LoVo (cell line): ENCODE results near the gene ABCB1.

Source experiments
- DNase-seq: peaks from one replicate; pipeline ENCODE4 v3.0.0-alpha.2; 2016; ENCODE audit warnings: low spot score

ABCB1 gene

GRCh38 chr7:87600130-87601124 is at the start of gene ABCB1:
ABCB1 (minus strand) TSS chr7:87600884; CDS start chr7:87600184, 700 bp downstream.
- peak; percentile 90 for DNase-seq

- no peak for DNase-seq
These were observed 47.6 kb upstream of the ABCB1 start for GRCh38 chr7:87648316-87648715.

- no peak for DNase-seq
These were observed 44.8 kb upstream of the ABCB1 start for GRCh38 chr7:87645446-87645845.

GRCh38 chr7:87635921-87636320 is 35.2 kb upstream of the ABCB1 start:
- DNase-seq: no peak

- DNase-seq: peak; percentile 73
These were observed 28.3 kb upstream of the ABCB1 start for GRCh38 chr7:87628780-87629569.

GRCh38 chr7:87627634-87627994 is 26.9 kb upstream of the ABCB1 start:
- DNase-seq: no peak

GRCh38 chr7:87625101-87625500 is 24.4 kb upstream of the ABCB1 start:
- DNase-seq: no peak

- peak; percentile 40 for DNase-seq
These were observed 23.9 kb upstream of the ABCB1 start for GRCh38 chr7:87624628-87625027.

- no peak for DNase-seq
These were observed 14.5 kb upstream of the ABCB1 start for GRCh38 chr7:87615197-87615596.

GRCh38 chr7:87609916-87610315 is 9.2 kb upstream of the ABCB1 start:
- DNase-seq: no peak

- DNase-seq: peak; percentile 79
These were observed 7.7 kb upstream of the ABCB1 start for GRCh38 chr7:87608431-87608830.

GRCh38 chr7:87604264-87604663 is 3.6 kb upstream of the ABCB1 start:
- DNase-seq: no peak

- DNase-seq: no peak
These were observed 1.3 kb downstream of the ABCB1 start for GRCh38 chr7:87599336-87599735.

- no peak for DNase-seq
These were observed 2.3 kb downstream of the ABCB1 start for GRCh38 chr7:87598234-87599009.

- DNase-seq: no peak
These were observed 4.0 kb downstream of the ABCB1 start for GRCh38 chr7:87596696-87597095.

- no peak for DNase-seq
These were observed 4.5 kb downstream of the ABCB1 start for GRCh38 chr7:87596136-87596535.

GRCh38 chr7:87592300-87592699 is 8.4 kb downstream of the ABCB1 start:
- peak; percentile 67 for DNase-seq

GRCh38 chr7:87591211-87591610 is 9.5 kb downstream of the ABCB1 start:
- DNase-seq: no peak

- no peak for DNase-seq
These were observed 10.1 kb downstream of the ABCB1 start for GRCh38 chr7:87590578-87590977.

- DNase-seq: no peak
These were observed 11.1 kb downstream of the ABCB1 start for GRCh38 chr7:87589631-87590030.

- no peak for DNase-seq
These were observed 19.0 kb downstream of the ABCB1 start for GRCh38 chr7:87581723-87582122.

GRCh38 chr7:87580636-87581035 is 20.0 kb downstream of the ABCB1 start:
- no peak for DNase-seq
